GM18498 (cell line): ENCODE data around the gene KCNMA1.
"Not testable (repeated sequence)": the region's sequence is repeated elsewhere in the genome, so short reads cannot be mapped to it uniquely, and the experiment has no call there.

Source experiments
- ATAC-seq: cut with Tn5 transposase; IDR thresholded peaks from one replicate; pipeline ENCODE4 v1.9.1; 2021; ENCODE audit warnings: mild to moderate bottlenecking, moderate library complexity; ENCODE audit not compliant: unreplicated experiment

Gene KCNMA1

GRCh38 chr10:77357185-77357584 lies 280.4 kb downstream of the KCNMA1 start:
- ATAC-seq: no peak

- ATAC-seq: no peak
These were observed 281.8 kb downstream of the KCNMA1 start for GRCh38 chr10:77355844-77356243.

GRCh38 chr10:77351386-77351785 lies 286.2 kb downstream of the KCNMA1 start:
- ATAC-seq: no peak

- ATAC-seq: no peak
These were observed 286.9 kb downstream of the KCNMA1 start for GRCh38 chr10:77350711-77351119.

GRCh38 chr10:77350134-77350533 lies 287.5 kb downstream of the KCNMA1 start:
- ATAC-seq: no peak

GRCh38 chr10:77349226-77349625 lies 288.4 kb downstream of the KCNMA1 start:
- no peak for ATAC-seq

- no peak for ATAC-seq
These were observed 288.9 kb downstream of the KCNMA1 start for GRCh38 chr10:77348751-77349150.

- no peak for ATAC-seq
These were observed 289.5 kb downstream of the KCNMA1 start for GRCh38 chr10:77348082-77348481.

GRCh38 chr10:77347052-77347451 lies 290.6 kb downstream of the KCNMA1 start:
- ATAC-seq: no peak

GRCh38 chr10:77341055-77341454 lies 296.6 kb downstream of the KCNMA1 start:
- no peak for ATAC-seq

- ATAC-seq: not testable (repeated sequence)
These were observed 297.7 kb downstream of the KCNMA1 start for GRCh38 chr10:77339872-77340271.

- no peak for ATAC-seq
These were observed 298.4 kb downstream of the KCNMA1 start for GRCh38 chr10:77339166-77339565.

- ATAC-seq: no peak
These were observed 299.5 kb downstream of the KCNMA1 start for GRCh38 chr10:77338143-77338542.

- no peak for ATAC-seq
These were observed 303.1 kb downstream of the KCNMA1 start for GRCh38 chr10:77334501-77334900.

GRCh38 chr10:77333610-77334340 lies 303.8 kb downstream of the KCNMA1 start:
- no peak for ATAC-seq

- ATAC-seq: no peak
These were observed 305.4 kb downstream of the KCNMA1 start for GRCh38 chr10:77332256-77332655.

GRCh38 chr10:77328272-77328816 lies 309.3 kb downstream of the KCNMA1 start:
- ATAC-seq: no peak

GRCh38 chr10:77325233-77325537 lies 312.4 kb downstream of the KCNMA1 start:
- no peak for ATAC-seq

GRCh38 chr10:77321838-77322237 lies 315.8 kb downstream of the KCNMA1 start:
- no peak for ATAC-seq

- ATAC-seq: no peak
These were observed 316.6 kb downstream of the KCNMA1 start for GRCh38 chr10:77320971-77321471.

- no peak for ATAC-seq
These were observed 318.1 kb downstream of the KCNMA1 start for GRCh38 chr10:77319557-77319956.

GRCh38 chr10:77318739-77319138 lies 318.9 kb downstream of the KCNMA1 start:
- ATAC-seq: no peak

GRCh38 chr10:77317221-77317620 lies 320.4 kb downstream of the KCNMA1 start:
- ATAC-seq: no peak
